Measurements from ENCODE around the gene LRATD1.
"Not testable (repeated sequence)": the region's sequence is repeated elsewhere in the genome, so short reads cannot be mapped to it uniquely, and the experiment has no call there.

Gene LRATD1

DNA sequence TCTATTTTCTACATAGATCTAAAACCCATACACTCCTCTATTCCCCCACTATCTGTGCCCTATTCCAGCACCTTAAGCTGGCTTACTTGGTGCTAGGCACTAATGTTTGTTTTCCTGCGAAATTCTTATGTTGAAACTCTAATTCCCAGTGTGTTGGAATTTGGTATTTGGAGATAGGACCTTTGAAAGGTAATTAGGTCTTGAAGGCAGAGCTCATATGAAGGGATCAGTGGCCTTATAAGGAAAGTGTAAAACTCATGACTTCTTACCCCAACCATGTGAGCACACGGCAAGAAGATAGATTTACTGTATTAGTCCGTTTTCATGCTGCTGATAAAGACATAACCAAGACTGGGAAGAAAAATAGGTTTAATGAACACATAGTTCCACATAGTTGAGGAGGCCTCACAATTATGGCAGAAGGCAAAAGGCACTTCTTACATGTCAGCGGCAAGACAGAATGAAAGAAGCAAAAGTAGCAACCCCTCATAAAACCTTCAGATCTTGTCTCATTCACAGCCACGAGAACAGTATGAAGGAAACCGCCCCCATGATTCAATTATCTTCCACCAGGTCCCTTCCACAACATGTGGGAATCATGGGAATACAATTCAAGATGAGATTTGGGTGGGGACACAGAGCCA lies 10.5 kb upstream of the LRATD1 start:
- no peak for TF ChIP-seq YY1 (IDR thresholded peaks at IDR 0.05; ENCODE audit: insufficient read depth, insufficient read length)
- TF ChIP-seq SUZ12 (IDR thresholded peaks at IDR 0.05; ENCODE audit: extremely low read depth, insufficient read depth, insufficient read length), result no peak
- no peak for TF ChIP-seq ZNF274 (IDR thresholded peaks at IDR 0.05; ENCODE audit: low read depth, low read length)
- DNase-seq (ENCODE audit: low read depth, low spot score), result no peak
- no peak overlapping the region for H3K4me3 ChIP-seq (ENCODE audit: insufficient read length, low read depth)
- no peaks in the 10 kb centered on the region for H3K4me1 ChIP-seq (ENCODE audit: insufficient read depth, insufficient read length)
- H3K9me3 ChIP-seq (ENCODE audit: insufficient read depth, low read length), result no peaks in the 10 kb centered on the region
- no peaks in the 10 kb centered on the region for H3K27me3 ChIP-seq (ENCODE audit: insufficient read depth, insufficient read length)
- no peak overlapping the region for H3K9ac ChIP-seq (ENCODE audit: insufficient read length, low read depth)
- no peaks in the 10 kb centered on the region for H3K36me3 ChIP-seq (ENCODE audit: insufficient read depth, insufficient read length, low read length)

GRCh38 chr2:14622550-14622939 lies 10.0 kb upstream of the LRATD1 start:
- H3K27me3 ChIP-seq (ENCODE audit: insufficient read depth, insufficient read length); H3K36me3 ChIP-seq (ENCODE audit: insufficient read depth, insufficient read length, low read length): not testable (repeated sequence)

GRCh38 chr2:14623237-14623636 lies 9.3 kb upstream of the LRATD1 start:
- Histone ChIP-seq H3K4me1 (ENCODE audit: insufficient read depth, insufficient read length) (no peaks in the 10 kb centered on the region), H3K9me3 (ENCODE audit: insufficient read depth, low read length) (no peaks in the 10 kb centered on the region), H3K27me3 (ENCODE audit: insufficient read depth, insufficient read length) (no peaks in the 10 kb centered on the region), H3K4me3 (ENCODE audit: insufficient read length, low read depth) (no peak overlapping the region), H3K9ac (ENCODE audit: insufficient read length, low read depth) (no peak overlapping the region), H3K36me3 (ENCODE audit: insufficient read depth, insufficient read length, low read length) (no peaks in the 10 kb centered on the region)
- DNase-seq (ENCODE audit: low read depth, low spot score), result no peak
- no peak for TF ChIP-seq ZNF274 (IDR thresholded peaks at IDR 0.05; ENCODE audit: low read depth, low read length)
- TF ChIP-seq SUZ12 (IDR thresholded peaks at IDR 0.05; ENCODE audit: extremely low read depth, insufficient read depth, insufficient read length), result no peak
- TF ChIP-seq YY1 (IDR thresholded peaks at IDR 0.05; ENCODE audit: insufficient read depth, insufficient read length), result no peak

More at GRCh38 chr2:14622550-14622939, 10.0 kb upstream of the LRATD1 start:
- not testable (repeated sequence) for H3K9ac ChIP-seq (ENCODE audit: insufficient read length, low read depth); H3K4me1 ChIP-seq (ENCODE audit: insufficient read depth, insufficient read length); H3K9me3 ChIP-seq (ENCODE audit: insufficient read depth, low read length); H3K4me3 ChIP-seq (ENCODE audit: insufficient read length, low read depth); DNase-seq (ENCODE audit: low read depth, low spot score)

DNA sequence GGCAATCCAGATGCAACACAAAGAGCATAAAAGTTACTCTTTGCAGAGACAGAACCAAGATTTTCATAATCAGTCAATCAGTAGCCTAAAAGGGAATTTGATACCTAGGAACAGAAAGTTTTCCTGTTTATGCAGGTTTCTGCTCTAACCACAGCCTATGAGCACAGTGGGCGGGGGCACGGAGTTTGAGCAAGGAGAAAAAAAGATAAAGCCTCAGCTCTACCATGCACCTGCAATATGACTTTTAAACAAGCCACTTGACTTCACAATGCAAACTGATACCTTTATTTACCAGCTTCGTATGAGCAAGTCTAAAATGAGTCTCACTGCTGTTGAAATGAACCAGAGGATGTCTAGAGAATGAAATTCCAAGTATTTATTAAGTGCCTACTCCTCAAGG lies 5.6 kb upstream of the LRATD1 start:
- no peak for DNase-seq (ENCODE audit: low read depth, low spot score)
- Histone ChIP-seq H3K4me1 (ENCODE audit: insufficient read depth, insufficient read length) (no peaks in the 10 kb centered on the region), H3K4me3 (ENCODE audit: insufficient read length, low read depth) (no peak overlapping the region), H3K9me3 (ENCODE audit: insufficient read depth, low read length) (no peaks in the 10 kb centered on the region), H3K36me3 (ENCODE audit: insufficient read depth, insufficient read length, low read length) (no peaks in the 10 kb centered on the region), H3K27me3 (ENCODE audit: insufficient read depth, insufficient read length) (peaks cover 20% of the 10 kb centered on the region), H3K9ac (ENCODE audit: insufficient read length, low read depth) (no peak overlapping the region)
- no peak for TF ChIP-seq SUZ12 (IDR thresholded peaks at IDR 0.05; ENCODE audit: extremely low read depth, insufficient read depth, insufficient read length)
- TF ChIP-seq ZNF274 (IDR thresholded peaks at IDR 0.05; ENCODE audit: low read depth, low read length), result no peak
- TF ChIP-seq YY1 (IDR thresholded peaks at IDR 0.05; ENCODE audit: insufficient read depth, insufficient read length), result no peak

DNA sequence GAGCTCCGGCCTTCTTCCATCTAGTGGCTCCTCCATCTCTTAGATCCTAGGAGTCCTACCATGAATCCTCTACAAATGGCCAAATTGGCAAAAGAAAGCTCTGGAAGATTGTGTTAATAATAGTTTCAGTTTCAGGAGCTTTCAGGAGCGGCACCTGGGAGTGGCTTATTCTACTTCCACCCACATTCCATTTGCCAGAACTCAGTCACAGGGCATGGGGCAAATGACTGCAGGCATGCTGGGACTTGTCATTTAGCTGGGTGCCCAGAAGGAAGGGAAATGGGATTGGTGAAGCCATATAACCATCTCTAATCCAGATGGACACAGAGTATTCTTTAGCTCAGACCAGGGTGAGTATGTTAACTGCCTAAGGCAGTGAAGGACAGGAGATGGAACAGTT lies 3.6 kb upstream of the LRATD1 start:
- no peaks in the 10 kb centered on the region for H3K9me3 ChIP-seq (ENCODE audit: insufficient read depth, low read length)
- no peaks in the 10 kb centered on the region for H3K36me3 ChIP-seq (ENCODE audit: insufficient read depth, insufficient read length, low read length)
- TF ChIP-seq YY1 (IDR thresholded peaks at IDR 0.05; ENCODE audit: insufficient read depth, insufficient read length), result no peak
- no peak for TF ChIP-seq SUZ12 (IDR thresholded peaks at IDR 0.05; ENCODE audit: extremely low read depth, insufficient read depth, insufficient read length)
- no peak overlapping the region for H3K4me3 ChIP-seq (ENCODE audit: insufficient read length, low read depth)
- H3K4me1 ChIP-seq (ENCODE audit: insufficient read depth, insufficient read length), result peaks cover 5% of the 10 kb centered on the region
- no peak for DNase-seq (ENCODE audit: low read depth, low spot score)
- H3K9ac ChIP-seq (ENCODE audit: insufficient read length, low read depth), result no peak overlapping the region
- peaks cover 40% of the 10 kb centered on the region for H3K27me3 ChIP-seq (ENCODE audit: insufficient read depth, insufficient read length)

DNA sequence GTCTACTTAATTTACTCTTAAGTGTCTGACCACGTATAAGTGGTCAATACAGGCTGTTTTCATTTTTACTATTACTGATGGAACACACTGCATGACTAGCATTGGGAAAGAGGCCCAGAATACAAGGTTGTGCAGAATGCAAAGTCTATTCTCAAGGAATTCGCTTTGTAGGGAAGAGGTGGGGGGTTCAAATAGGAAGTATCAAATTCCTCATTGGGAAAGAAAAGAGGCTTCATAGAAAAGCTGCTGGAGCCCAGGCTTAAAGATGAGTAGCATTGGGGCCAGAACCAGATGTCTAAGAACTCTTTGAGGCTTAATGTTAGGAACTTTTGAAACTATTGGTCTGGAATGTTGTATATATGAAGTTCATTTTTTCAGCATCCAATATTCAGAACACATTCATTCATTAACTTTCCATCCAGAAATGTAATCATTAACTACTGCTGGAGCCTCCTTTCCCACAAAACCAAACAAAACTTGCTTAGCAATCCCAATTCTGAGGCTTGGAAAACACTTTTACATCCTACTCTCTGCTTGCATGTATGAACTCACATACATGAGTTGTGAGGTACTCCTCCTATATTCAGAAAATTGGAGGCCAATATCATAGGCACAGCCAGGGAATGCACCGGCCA lies 994 bp upstream of the LRATD1 start:
- Histone ChIP-seq H3K4me1 (ENCODE audit: insufficient read depth, insufficient read length) (peaks cover 5% of the 10 kb centered on the region), H3K36me3 (ENCODE audit: insufficient read depth, insufficient read length, low read length) (no peaks in the 10 kb centered on the region), H3K4me3 (ENCODE audit: insufficient read length, low read depth) (no peak overlapping the region), H3K27me3 (ENCODE audit: insufficient read depth, insufficient read length) (peaks cover 64% of the 10 kb centered on the region), H3K9ac (ENCODE audit: insufficient read length, low read depth) (no peak overlapping the region), H3K9me3 (ENCODE audit: insufficient read depth, low read length) (no peaks in the 10 kb centered on the region)
- no peak for TF ChIP-seq ZNF274 (IDR thresholded peaks at IDR 0.05; ENCODE audit: low read depth, low read length)
- DNase-seq (ENCODE audit: low read depth, low spot score), result no peak

GRCh38 chr2:14633061-14633460 lies 544 bp downstream of the LRATD1 start:
- DNase-seq (ENCODE audit: low read depth, low spot score), result no peak
- peaks cover 5% of the 10 kb centered on the region for H3K4me1 ChIP-seq (ENCODE audit: insufficient read depth, insufficient read length)
- no peak for TF ChIP-seq ZNF274 (IDR thresholded peaks at IDR 0.05; ENCODE audit: low read depth, low read length)
- TF ChIP-seq SUZ12 (IDR thresholded peaks at IDR 0.05; ENCODE audit: extremely low read depth, insufficient read depth, insufficient read length), result peak; percentile 39
- TF ChIP-seq YY1 (IDR thresholded peaks at IDR 0.05; ENCODE audit: insufficient read depth, insufficient read length), result no peak
- peaks cover 65% of the 10 kb centered on the region for H3K27me3 ChIP-seq (ENCODE audit: insufficient read depth, insufficient read length)
- H3K36me3 ChIP-seq (ENCODE audit: insufficient read depth, insufficient read length, low read length), result no peaks in the 10 kb centered on the region
- H3K9me3 ChIP-seq (ENCODE audit: insufficient read depth, low read length), result no peaks in the 10 kb centered on the region
- peak overlapping the region; percentile 66 for H3K4me3 ChIP-seq (ENCODE audit: insufficient read length, low read depth)
- peak overlapping the region; percentile 72 for H3K9ac ChIP-seq (ENCODE audit: insufficient read length, low read depth)

Data from NT2/D1 (cell line).